Cardiac muscle cell (in vitro differentiated cells and primary cell): ENCODE measurements around the gene OR10Z1. TPM values are rescaled to one million over a fixed set of nuclear protein-coding genes. Genes with fewer than 3 reads are reported as not detected.

Experiments used
- DNase-seq, 2 donors: peaks; one replicate each; pipeline versions ENCODE4 v3.0.0 to v3.0.0-alpha.2; 2010 to 2017; ENCODE audit warnings: low read depth in 1 of 2, low spot score in 1 of 2
- H3K27ac ChIP-seq: fragments of 200-600 bp; sonication (generic); 2 replicates; pipeline ENCODE4 v1.5.1; 2016
- H3K27me3 ChIP-seq: fragments of 200-600 bp; sonication (generic); 2 replicates; pipeline ENCODE4 v1.6.0; 2016; ENCODE audit warnings: control low read depth
- H3K36me3 ChIP-seq: fragments of 200-600 bp; sonication (generic); 2 replicates; pipeline ENCODE4 v1.5.1; 2016; ENCODE audit warnings: control low read depth
- H3K4me1 ChIP-seq: fragments of 200-600 bp; sonication (generic); 2 replicates; pipeline ENCODE4 v1.8.1; 2017; ENCODE audit warnings: low read depth, mild to moderate bottlenecking, mixed run types
- H3K4me3 ChIP-seq: fragments of 200-600 bp; sonication (generic); 2 replicates; pipeline ENCODE4 v1.5.1; 2016; ENCODE audit warnings: mild to moderate bottlenecking
- H3K9me3 ChIP-seq: fragments of 200-600 bp; sonication (generic); 2 replicates; pipeline ENCODE4 v1.5.1; 2017; ENCODE audit warnings: low read depth, mild to moderate bottlenecking, control low read depth
- polyA plus RNA-seq: library from polyadenylated mRNA; unstranded; fragments of >200 nt; fragmentation: Nextera tagmentation; extraction: Ambion mirVana; gene quantifications from 2 replicates; pipeline ENCODE4 v1.2.1, GENCODE V29; 2016
- total RNA-seq: library from RNA; depleted of rRNA; stranded (reverse); fragments of >200 nt; gene quantifications from 2 replicates; pipeline ENCODE4 v1.2.3, GENCODE V29; 2016
- TF ChIP-seq, protein P1 (sequence below): IDR thresholded peaks from 2 replicates; pipeline ENCODE4 v1.5.1; 2012; ENCODE audit warnings: low read depth, mild to moderate bottlenecking, low read length

OR10Z1 gene
- total and polyA plus RNA-seq, 2 experiments from 2014 or later: not detected

DNA sequence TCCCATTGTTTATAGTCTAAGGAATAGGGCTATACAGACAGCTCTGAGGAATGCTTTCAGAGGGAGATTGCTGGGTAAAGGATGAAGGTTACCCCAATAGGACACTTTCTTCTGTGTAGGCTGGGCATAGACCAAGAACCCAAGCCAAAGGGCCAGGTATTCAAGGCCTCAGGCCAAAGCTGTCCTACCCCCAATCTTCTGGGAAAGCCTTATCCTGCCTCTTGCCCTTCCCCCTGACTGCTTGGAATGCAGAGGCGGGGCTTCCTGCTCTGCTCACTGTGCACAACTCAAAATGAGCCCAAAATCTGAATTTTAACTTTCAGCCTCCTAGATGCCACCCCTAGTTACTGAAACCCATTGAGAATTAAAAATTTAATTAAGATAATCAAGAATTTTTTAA lies 2.2 kb downstream of the OR10Z1 start:
- H3K9me3 ChIP-seq: no peaks in the 10 kb centered on the region
- TF ChIP-seq, protein P1, sequence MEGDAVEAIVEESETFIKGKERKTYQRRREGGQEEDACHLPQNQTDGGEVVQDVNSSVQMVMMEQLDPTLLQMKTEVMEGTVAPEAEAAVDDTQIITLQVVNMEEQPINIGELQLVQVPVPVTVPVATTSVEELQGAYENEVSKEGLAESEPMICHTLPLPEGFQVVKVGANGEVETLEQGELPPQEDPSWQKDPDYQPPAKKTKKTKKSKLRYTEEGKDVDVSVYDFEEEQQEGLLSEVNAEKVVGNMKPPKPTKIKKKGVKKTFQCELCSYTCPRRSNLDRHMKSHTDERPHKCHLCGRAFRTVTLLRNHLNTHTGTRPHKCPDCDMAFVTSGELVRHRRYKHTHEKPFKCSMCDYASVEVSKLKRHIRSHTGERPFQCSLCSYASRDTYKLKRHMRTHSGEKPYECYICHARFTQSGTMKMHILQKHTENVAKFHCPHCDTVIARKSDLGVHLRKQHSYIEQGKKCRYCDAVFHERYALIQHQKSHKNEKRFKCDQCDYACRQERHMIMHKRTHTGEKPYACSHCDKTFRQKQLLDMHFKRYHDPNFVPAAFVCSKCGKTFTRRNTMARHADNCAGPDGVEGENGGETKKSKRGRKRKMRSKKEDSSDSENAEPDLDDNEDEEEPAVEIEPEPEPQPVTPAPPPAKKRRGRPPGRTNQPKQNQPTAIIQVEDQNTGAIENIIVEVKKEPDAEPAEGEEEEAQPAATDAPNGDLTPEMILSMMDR: no peak
- no peak overlapping the region for H3K27ac ChIP-seq
- no peak for DNase-seq
- no peaks in the 10 kb centered on the region for H3K27me3 ChIP-seq
- no peak overlapping the region for H3K4me3 ChIP-seq
- no peaks in the 10 kb centered on the region for H3K36me3 ChIP-seq
- no peaks in the 10 kb centered on the region for H3K4me1 ChIP-seq

DNA sequence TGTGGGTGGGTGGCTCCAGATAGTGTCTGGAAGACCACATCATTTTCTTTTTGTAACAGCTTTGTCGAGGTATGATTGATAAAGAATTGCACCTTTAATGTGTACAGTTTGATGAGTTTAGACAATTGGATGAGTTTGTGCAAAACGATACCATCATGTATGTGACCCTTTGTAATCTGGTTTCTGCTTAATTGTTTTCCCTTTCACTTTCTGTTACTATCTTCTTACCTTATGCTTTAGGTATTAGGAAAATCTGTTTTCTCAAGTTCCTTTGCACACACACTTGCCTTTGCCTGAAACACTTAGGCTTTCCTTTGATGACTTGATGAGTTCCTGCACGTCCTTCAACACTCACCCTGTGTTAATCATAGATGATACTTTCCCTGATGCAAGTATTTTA lies 6.8 kb downstream of the OR10Z1 start:
- Histone ChIP-seq H3K4me1 (no peaks in the 10 kb centered on the region), H3K4me3 (no peak overlapping the region), H3K36me3 (no peaks in the 10 kb centered on the region), H3K27ac (no peak overlapping the region), H3K27me3 (no peaks in the 10 kb centered on the region), H3K9me3 (no peaks in the 10 kb centered on the region)
- TF ChIP-seq, protein P1: no peak
- no peak for DNase-seq

DNA sequence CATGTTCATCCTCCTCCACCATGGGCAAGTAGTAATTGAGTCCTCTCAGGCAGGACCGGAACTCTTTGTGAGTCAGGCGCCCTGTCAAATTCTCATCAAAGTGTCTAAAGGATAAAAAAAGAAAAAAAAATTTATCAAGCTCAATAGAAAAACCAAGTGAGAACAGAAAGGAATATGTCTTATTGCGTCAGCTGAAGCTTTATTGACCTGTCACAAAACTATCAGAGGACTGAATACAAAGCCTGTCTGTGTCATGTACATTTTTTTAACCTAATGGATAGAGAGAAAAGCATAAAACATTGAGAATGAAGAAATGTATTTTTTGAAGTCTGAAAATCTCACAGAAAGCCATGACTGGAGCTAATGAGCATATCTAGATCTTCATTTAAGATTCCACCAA lies 8.7 kb downstream of the OR10Z1 start:
- TF ChIP-seq, protein P1: no peak

DNA sequence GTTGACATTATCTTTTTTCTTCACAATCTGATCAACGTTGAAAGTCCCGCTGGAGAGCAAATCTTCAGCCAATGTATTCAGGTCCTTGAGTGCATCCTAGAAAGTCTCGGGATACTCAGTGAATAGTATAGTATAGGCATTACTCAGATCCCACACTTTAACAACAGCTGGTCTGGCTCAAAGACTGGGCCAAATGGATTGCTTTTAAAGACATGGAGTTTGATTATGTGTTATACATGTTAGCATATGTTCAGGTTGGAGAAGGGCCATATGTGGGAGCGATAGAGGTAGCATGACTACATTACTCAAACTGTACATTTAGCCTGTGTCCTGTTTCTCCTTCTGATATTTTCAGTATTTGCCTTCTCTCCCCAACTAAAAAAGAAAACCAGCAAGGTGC lies 33.1 kb downstream of the OR10Z1 start:
- Histone ChIP-seq H3K36me3 (no peaks in the 10 kb centered on the region), H3K9me3 (no peaks in the 10 kb centered on the region), H3K27ac (no peak overlapping the region), H3K4me1 (no peaks in the 10 kb centered on the region), H3K4me3 (no peak overlapping the region), H3K27me3 (no peaks in the 10 kb centered on the region)
- DNase-seq: no peak
- TF ChIP-seq, protein P1: no peak

More for the DNA sequence above, 8.7 kb downstream of the OR10Z1 start:
- Histone ChIP-seq H3K27ac (no peak overlapping the region), H3K36me3 (no peaks in the 10 kb centered on the region), H3K4me1 (no peaks in the 10 kb centered on the region), H3K4me3 (no peak overlapping the region), H3K9me3 (no peaks in the 10 kb centered on the region), H3K27me3 (no peaks in the 10 kb centered on the region)
- no peak for DNase-seq

DNA sequence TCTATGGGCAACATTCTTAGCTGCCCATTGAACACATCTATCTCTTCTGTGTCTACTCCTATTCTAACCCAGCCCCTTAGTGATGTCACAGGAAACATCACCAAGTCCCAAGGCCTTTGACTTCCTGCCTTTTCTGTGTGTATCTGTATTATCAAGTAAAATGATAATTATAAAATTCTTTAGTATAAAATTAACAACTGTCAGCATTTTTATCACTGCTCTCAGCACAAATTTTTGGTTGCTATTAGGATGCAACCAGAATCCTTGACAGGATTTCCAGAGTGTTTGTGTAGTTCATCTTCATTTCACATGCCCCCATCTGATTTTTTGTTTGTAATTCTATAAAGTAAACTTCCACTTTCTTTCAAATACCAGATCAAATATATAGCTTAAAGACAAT lies 33.8 kb downstream of the OR10Z1 start:
- TF ChIP-seq, protein P1: no peak

DNA sequence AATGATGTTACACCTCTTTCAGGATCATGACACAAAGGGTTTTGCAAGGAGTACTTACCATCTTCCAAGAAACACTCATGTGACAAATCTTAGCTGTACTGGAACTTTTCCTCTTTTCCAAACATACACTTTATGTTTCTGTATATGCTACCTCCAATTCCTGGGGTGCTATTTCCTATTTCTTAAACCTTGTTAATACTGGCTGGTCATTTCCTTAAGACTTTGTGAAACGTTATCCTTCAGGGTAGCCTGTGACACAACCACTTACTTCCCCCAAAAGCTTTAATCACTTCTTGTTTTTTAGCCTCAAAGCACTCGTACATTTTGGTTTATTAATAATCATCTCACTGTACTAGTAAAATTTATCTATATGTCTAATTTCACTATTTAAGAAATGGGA lies 39.4 kb downstream of the OR10Z1 start:
- H3K27me3 ChIP-seq: no peaks in the 10 kb centered on the region
- peaks cover 16% of the 10 kb centered on the region for H3K4me1 ChIP-seq
- H3K4me3 ChIP-seq: no peak overlapping the region
- no peaks in the 10 kb centered on the region for H3K9me3 ChIP-seq
- TF ChIP-seq, protein P1: no peak
- H3K36me3 ChIP-seq: no peaks in the 10 kb centered on the region
- no peak for DNase-seq
- no peak overlapping the region for H3K27ac ChIP-seq

More for the DNA sequence above, 33.8 kb downstream of the OR10Z1 start:
- Histone ChIP-seq H3K4me1 (no peaks in the 10 kb centered on the region), H3K4me3 (no peak overlapping the region), H3K27ac (no peak overlapping the region), H3K9me3 (no peaks in the 10 kb centered on the region), H3K27me3 (no peaks in the 10 kb centered on the region), H3K36me3 (no peaks in the 10 kb centered on the region)
- DNase-seq: no peak
